Erythroblast (primary cell): ENCODE results near the gene TNFAIP8.

Source experiments
- GATA1 ChIP-seq: IDR thresholded peaks from 2 replicates; pipeline ENCODE4 v1.6.1; 2011; ENCODE audit warnings: low read depth, mild to moderate bottlenecking, control low read depth, low read length, moderate library complexity
- POLR2A ChIP-seq: IDR thresholded peaks from 2 replicates; pipeline ENCODE4 v1.6.1; 2011; ENCODE audit warnings: mild to moderate bottlenecking, low read length

- TF ChIP-seq POLR2A (no peak), GATA1 (no peak)
These were observed 5.2 kb downstream of the TNFAIP8 start for GRCh38 chr5:119360905-119361593.
